Measurements from ENCODE around the gene CHI3L1. TPM values are rescaled to one million over a fixed set of nuclear protein-coding genes. Genes with fewer than 3 reads are reported as not detected.
A peak's percentile ranks its signal among the peaks of the same experiment; 100 is the strongest.

CHI3L1 gene
- polyA plus RNA-seq, 1 donor from 2014 or later, result not detected

- H3K4me3 Mint-ChIP-seq, result no peak overlapping the region
- no peaks in the 10 kb centered on the region for H3K36me3 Mint-ChIP-seq
- H3K27me3 Mint-ChIP-seq, result peaks cover 3% of the 10 kb centered on the region
- H3K4me1 Mint-ChIP-seq, result no peaks in the 10 kb centered on the region
- peaks cover 0 to 2% (median 2%) of the 10 kb centered on the region in 3 donors for H3K9me3 Mint-ChIP-seq
- no peak overlapping the region for H3K27ac Mint-ChIP-seq
These were observed 39.1 kb downstream of the CHI3L1 start for GRCh38 chr1:203147376-203147775.

- no peak overlapping the region for H3K27ac Mint-ChIP-seq
- no peaks in the 10 kb centered on the region for H3K36me3 Mint-ChIP-seq
- H3K27me3 Mint-ChIP-seq, result no peaks in the 10 kb centered on the region
- H3K4me1 Mint-ChIP-seq, result no peaks in the 10 kb centered on the region
- peaks cover 0 to 5% (median 2%) of the 10 kb centered on the region in 3 donors for H3K9me3 Mint-ChIP-seq
- no peak overlapping the region for H3K4me3 Mint-ChIP-seq
These were observed 40.0 kb downstream of the CHI3L1 start for GRCh38 chr1:203146537-203146936.

GRCh38 chr1:203146042-203146369, 40.5 kb downstream of the CHI3L1 start:
- Mint-ChIP-seq H3K9me3 (peaks cover 0 to 5% (median 2%) of the 10 kb centered on the region in 3 donors), H3K4me3 (no peak overlapping the region), H3K27me3 (no peaks in the 10 kb centered on the region), H3K27ac (no peak overlapping the region), H3K36me3 (no peaks in the 10 kb centered on the region), H3K4me1 (no peaks in the 10 kb centered on the region)

GRCh38 chr1:203145321-203146041, 41.0 kb downstream of the CHI3L1 start:
- no peaks in the 10 kb centered on the region for H3K27me3 Mint-ChIP-seq
- no peaks in the 10 kb centered on the region for H3K4me1 Mint-ChIP-seq
- H3K36me3 Mint-ChIP-seq, result no peaks in the 10 kb centered on the region
- no peak overlapping the region for H3K4me3 Mint-ChIP-seq
- H3K9me3 Mint-ChIP-seq, result peaks cover 0 to 5% (median 2%) of the 10 kb centered on the region in 3 donors
- H3K27ac Mint-ChIP-seq, result no peak overlapping the region

GRCh38 chr1:203144661-203145060, 41.8 kb downstream of the CHI3L1 start:
- Mint-ChIP-seq H3K4me3 (no peak overlapping the region), H3K4me1 (no peaks in the 10 kb centered on the region), H3K36me3 (no peaks in the 10 kb centered on the region), H3K9me3 (peaks cover 0 to 5% (median 2%) of the 10 kb centered on the region in 3 donors), H3K27ac (no peak overlapping the region), H3K27me3 (no peaks in the 10 kb centered on the region)

DNA sequence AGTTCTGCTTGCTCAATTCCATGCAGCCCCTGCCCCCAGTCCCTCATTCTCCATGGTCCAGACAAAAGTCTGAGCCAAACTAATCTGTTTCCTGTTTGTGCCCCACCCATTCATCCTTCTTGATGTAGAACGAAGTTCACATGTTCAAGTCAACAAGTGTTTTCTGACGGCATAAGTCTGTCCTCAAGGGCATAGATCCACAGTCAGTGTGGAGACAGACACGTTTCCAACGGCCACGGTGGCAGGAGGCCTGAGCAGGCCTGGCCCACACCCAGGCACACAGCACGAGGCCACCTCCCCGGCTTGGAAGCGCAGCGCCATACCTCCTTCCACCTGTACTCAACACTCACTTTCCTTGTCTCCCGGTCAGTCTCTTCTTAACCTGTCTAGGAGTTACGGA, 42.9 kb downstream of the CHI3L1 start:
- no peak overlapping the region for H3K27ac Mint-ChIP-seq

GRCh38 chr1:203142684-203143408, 43.7 kb downstream of the CHI3L1 start:
- Mint-ChIP-seq H3K36me3 (no peaks in the 10 kb centered on the region), H3K4me1 (no peaks in the 10 kb centered on the region), H3K9me3 (peaks cover 0 to 5% (median 2%) of the 10 kb centered on the region in 3 donors), H3K4me3 (no peak overlapping the region), H3K27me3 (no peaks in the 10 kb centered on the region), H3K27ac (peak overlapping the region in 1 of 3 donors; percentile 1)

More for the DNA sequence above, 42.9 kb downstream of the CHI3L1 start:
- no peaks in the 10 kb centered on the region for H3K27me3 Mint-ChIP-seq
- no peaks in the 10 kb centered on the region for H3K36me3 Mint-ChIP-seq
- H3K4me3 Mint-ChIP-seq, result no peak overlapping the region
- peaks cover 0 to 5% (median 2%) of the 10 kb centered on the region in 3 donors for H3K9me3 Mint-ChIP-seq
- no peaks in the 10 kb centered on the region for H3K4me1 Mint-ChIP-seq

- Mint-ChIP-seq H3K4me3 (peak overlapping the region in 1 of 4 donors; percentile 61), H3K9me3 (peaks cover 0 to 5% (median 2%) of the 10 kb centered on the region in 3 donors), H3K27me3 (peaks cover under 1% of the 10 kb centered on the region), H3K36me3 (no peaks in the 10 kb centered on the region), H3K4me1 (no peaks in the 10 kb centered on the region), H3K27ac (no peak overlapping the region)
These were observed 44.4 kb downstream of the CHI3L1 start for GRCh38 chr1:203142124-203142523.

GRCh38 chr1:203140743-203141520, 45.6 kb downstream of the CHI3L1 start:
- no peaks in the 10 kb centered on the region for H3K36me3 Mint-ChIP-seq
- H3K27me3 Mint-ChIP-seq, result peaks cover 8% of the 10 kb centered on the region
- no peak overlapping the region for H3K4me3 Mint-ChIP-seq
- peaks cover 0 to 5% (median 2%) of the 10 kb centered on the region in 3 donors for H3K9me3 Mint-ChIP-seq
- H3K27ac Mint-ChIP-seq, result no peak overlapping the region
- H3K4me1 Mint-ChIP-seq, result peaks cover 0 to 3% (median 2%) of the 10 kb centered on the region in 3 donors

- H3K27ac Mint-ChIP-seq, result no peak overlapping the region
- H3K36me3 Mint-ChIP-seq, result no peaks in the 10 kb centered on the region
- no peak overlapping the region for H3K4me3 Mint-ChIP-seq
- H3K4me1 Mint-ChIP-seq, result peaks cover 0 to 7% (median 5%) of the 10 kb centered on the region in 3 donors
- peaks cover 12% of the 10 kb centered on the region for H3K27me3 Mint-ChIP-seq
- peaks cover 0 to 5% (median 2%) of the 10 kb centered on the region in 3 donors for H3K9me3 Mint-ChIP-seq
These were observed 46.5 kb downstream of the CHI3L1 start for GRCh38 chr1:203139976-203140475.

DNA sequence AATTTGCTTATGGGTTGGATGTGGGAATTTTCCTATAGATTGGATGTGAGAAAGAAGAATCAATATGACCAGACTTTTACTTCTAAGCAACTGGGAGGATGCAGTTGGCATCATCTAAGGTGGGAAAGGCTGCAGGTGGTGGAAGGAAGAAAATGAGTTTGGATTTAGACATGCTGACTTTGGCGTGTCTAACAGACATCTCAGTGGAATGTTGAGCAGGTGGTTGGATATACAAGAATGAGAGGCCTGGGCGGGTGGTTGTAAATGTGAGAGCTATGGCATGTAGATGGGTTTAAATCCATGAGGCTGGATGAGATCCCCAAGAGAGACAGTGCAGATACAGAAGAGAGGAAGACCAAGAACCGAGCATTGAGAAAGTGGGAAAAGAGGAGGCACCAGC, 48.4 kb downstream of the CHI3L1 start:
- no peaks in the 10 kb centered on the region for H3K36me3 Mint-ChIP-seq
- peaks cover 15% of the 10 kb centered on the region for H3K27me3 Mint-ChIP-seq
- peaks cover 0 to 3% (median 0%) of the 10 kb centered on the region in 3 donors for H3K9me3 Mint-ChIP-seq
- peaks cover 0 to 7% (median 5%) of the 10 kb centered on the region in 3 donors for H3K4me1 Mint-ChIP-seq
- H3K27ac Mint-ChIP-seq, result no peak overlapping the region
- no peak overlapping the region for H3K4me3 Mint-ChIP-seq

DNA sequence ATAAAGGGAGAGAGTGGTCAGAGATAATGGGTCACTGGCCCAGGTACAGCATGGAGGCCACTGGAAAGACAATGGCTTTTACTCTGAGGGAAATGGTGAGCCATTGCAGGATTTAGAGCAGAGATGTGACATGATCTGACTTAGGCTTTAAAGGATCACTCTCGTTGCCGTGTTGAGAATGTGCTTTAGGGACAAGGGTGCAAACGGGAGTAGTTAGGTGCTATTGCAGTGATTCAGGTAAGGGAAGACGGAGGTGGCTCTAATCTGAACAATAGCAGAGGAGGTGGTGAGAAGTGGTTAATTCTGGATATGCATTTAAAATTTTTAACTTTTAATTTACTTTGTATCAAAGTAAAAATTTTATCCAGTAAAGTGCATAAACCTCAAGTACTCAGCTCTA, 49.2 kb downstream of the CHI3L1 start:
- Mint-ChIP-seq H3K36me3 (no peaks in the 10 kb centered on the region), H3K4me1 (peaks cover 0 to 7% (median 5%) of the 10 kb centered on the region in 3 donors), H3K27ac (no peak overlapping the region), H3K9me3 (peaks cover 0 to 3% (median 0%) of the 10 kb centered on the region in 3 donors), H3K4me3 (no peak overlapping the region), H3K27me3 (peaks cover 15% of the 10 kb centered on the region)

- Mint-ChIP-seq H3K27ac (no peak overlapping the region), H3K4me3 (no peak overlapping the region), H3K27me3 (peaks cover 17% of the 10 kb centered on the region), H3K36me3 (no peaks in the 10 kb centered on the region), H3K9me3 (no peaks in the 10 kb centered on the region), H3K4me1 (peaks cover 0 to 7% (median 5%) of the 10 kb centered on the region in 3 donors)
These were observed 50.0 kb downstream of the CHI3L1 start for GRCh38 chr1:203136409-203137042.

- peak overlapping the region in 1 of 3 donors; percentile 36 for H3K27ac Mint-ChIP-seq
- peaks cover 17% of the 10 kb centered on the region for H3K27me3 Mint-ChIP-seq
- no peak overlapping the region for H3K4me3 Mint-ChIP-seq
- no peaks in the 10 kb centered on the region for H3K9me3 Mint-ChIP-seq
- H3K36me3 Mint-ChIP-seq, result no peaks in the 10 kb centered on the region
- H3K4me1 Mint-ChIP-seq, result peaks cover 0 to 7% (median 5%) of the 10 kb centered on the region in 3 donors
These were observed 50.7 kb downstream of the CHI3L1 start for GRCh38 chr1:203135636-203136305.

All from IgD-negative memory B cell (primary cell).